NCI-H1930 (cell line): ENCODE results near the gene PARL.
A peak's percentile ranks its signal among the peaks of the same experiment; 100 is the strongest.

ENCODE experiments used
- DNase-seq, 2 experiments: peaks; one replicate each; lab custom pipeline; 2025; lab: John Stamatoyannopoulos, UW

Gene PARL

GRCh38 chr3:183884427-183885296 is at the start of gene PARL:
TSS of gene PARL (minus strand) at chr3:183884880. CDS start at chr3:183884846, 34 bp downstream.
- DNase-seq = peak; percentile 83 to 95

- DNase-seq = no peak
These were observed 48.5 kb upstream of the PARL start for GRCh38 chr3:183933160-183933559.

GRCh38 chr3:183931881-183932280 is 47.2 kb upstream of the PARL start:
- DNase-seq = no peak

GRCh38 chr3:183930086-183930485 is 45.4 kb upstream of the PARL start:
- no peak for DNase-seq

DNA sequence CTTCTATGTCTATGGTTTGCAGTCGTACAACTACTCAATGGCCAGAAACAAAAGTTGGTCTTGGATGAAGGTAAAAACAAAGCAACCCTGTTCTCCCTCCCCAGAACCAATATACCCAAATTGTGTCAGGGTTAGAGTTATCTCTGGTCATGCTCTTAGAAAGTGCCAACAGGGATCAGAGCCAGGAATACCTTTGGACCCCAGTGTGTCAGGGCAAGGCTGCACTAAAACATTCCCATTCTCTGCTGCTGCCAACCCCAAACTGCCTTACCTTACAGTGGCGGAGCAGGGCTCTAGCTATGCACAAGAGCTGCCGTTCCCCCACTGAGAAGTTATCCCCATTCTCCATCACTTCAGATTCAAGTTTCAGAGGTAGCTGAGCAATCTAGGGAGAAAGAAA is 42.4 kb upstream of the PARL start:
- no peak for DNase-seq

DNA sequence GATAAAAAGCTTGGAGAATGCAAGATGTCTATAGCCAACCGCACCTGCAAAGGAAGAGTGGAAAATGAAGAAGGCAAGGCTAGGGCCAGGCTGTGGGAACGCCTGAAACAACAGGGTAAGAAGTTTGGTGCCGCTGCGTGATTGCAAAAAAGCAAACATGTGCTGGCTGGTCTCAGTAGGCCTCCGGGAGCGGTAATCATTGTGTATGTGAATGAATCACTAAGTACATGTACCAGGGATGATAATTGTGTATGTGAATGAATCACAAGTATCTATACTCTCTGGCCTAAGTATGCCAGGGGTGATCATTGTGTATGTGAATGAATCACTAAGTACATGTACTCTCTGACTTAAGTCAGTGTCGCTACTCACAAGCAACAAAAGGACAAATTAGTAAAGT is 40.3 kb upstream of the PARL start:
- DNase-seq = peak in 1 of 2 experiments; percentile 49

DNA sequence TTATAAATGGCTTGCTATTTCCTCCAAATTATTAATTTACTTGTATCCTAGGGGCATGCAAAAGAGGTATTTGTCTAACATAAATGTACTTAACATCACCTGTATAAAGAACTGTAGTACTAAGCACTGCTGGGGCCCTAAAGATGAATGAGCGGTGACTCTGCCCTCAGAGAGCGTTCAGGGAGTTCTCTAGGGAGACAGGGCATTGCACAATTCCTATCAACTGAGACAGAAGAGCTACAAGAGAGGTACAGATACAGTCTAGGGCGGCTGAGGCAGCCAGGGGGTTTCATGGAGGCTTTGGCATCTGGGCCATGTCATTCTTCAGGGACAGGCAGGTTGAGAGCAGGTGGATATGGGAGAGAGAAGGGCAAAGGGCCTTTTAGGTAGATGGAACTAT is 39.9 kb upstream of the PARL start:
- DNase-seq = no peak

GRCh38 chr3:183922421-183922820 is 37.7 kb upstream of the PARL start:
- no peak for DNase-seq

GRCh38 chr3:183921096-183921495 is 36.4 kb upstream of the PARL start:
- DNase-seq = no peak

GRCh38 chr3:183920416-183920815 is 35.7 kb upstream of the PARL start:
- no peak for DNase-seq

DNA sequence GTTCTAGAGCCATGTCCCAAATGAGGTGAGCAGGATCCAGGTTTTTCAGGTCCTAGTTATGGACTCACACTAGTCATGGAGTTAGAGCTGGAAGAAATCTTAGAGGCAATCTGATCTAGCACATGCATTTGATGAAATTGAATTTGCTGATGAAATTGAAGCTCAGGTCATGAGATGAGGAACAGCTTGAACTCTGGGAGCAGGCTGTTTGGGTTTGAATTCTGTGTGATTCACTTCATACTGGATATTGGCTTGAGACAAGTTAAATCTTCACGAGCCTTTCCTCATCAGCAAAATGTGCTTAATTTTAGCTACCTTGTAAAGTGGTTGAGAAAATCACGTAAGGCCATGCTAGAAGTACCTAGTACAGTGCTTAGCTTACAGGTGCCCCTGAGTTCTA is 33.5 kb upstream of the PARL start:
- DNase-seq = no peak

DNA sequence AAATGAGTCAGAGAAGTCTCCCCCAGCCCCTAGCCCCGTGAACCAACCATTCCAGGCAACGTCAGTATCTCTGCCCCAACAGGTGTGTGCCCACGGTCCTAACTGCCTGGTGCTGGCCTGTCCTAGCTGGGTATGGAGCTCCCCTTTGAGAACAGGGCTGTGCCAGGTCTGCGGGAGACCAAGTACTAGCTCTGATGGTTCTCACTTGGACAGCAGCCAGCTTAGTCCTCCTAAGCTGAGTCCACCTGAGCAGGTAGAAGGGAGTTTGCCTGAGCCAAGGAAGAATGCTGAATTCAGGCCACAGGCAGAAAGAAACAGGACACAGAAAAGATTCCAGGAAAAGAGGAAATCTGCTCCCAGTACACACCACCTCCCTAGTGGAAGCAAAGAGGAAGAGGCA is 33.1 kb upstream of the PARL start:
- no peak for DNase-seq

DNA sequence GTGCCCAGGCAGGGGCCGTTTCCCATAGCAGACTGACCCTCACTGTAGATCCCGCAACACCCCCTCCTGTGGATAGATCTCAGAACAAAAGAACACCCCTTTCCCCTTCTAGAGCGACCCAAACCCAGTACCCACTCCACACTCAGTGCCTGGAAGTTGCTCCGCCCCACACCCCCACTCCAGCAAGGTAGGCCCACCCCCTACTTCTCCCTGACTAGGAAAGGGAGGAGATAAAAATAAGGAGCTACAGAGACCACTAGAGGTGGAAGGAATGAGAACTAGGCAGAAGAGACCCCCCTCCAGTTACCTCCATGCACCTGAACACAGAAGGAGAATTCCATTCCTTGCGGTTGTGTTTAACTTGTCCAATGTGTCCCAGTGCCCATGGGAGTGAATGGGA is 30.2 kb upstream of the PARL start:
- no peak for DNase-seq

DNA sequence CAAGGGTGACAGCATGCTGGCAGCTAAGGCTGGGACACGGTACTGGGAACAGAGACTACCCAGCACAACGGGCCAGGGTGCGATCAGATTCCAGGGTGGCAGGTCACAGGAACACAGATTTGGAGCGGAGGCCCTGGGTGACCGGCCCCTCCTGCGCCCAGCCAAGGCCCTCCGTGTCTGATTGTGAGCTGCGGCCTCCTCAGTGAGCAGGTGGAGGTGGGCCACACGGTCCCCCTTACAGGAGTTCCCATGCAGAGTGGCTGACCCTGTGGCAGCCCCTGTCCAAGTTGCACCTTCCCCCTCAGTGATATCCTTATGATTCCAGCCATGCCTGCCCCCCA is 28.9 kb upstream of the PARL start:
- DNase-seq = no peak

GRCh38 chr3:183912895-183913579 is 28.4 kb upstream of the PARL start:
- DNase-seq = no peak

DNA sequence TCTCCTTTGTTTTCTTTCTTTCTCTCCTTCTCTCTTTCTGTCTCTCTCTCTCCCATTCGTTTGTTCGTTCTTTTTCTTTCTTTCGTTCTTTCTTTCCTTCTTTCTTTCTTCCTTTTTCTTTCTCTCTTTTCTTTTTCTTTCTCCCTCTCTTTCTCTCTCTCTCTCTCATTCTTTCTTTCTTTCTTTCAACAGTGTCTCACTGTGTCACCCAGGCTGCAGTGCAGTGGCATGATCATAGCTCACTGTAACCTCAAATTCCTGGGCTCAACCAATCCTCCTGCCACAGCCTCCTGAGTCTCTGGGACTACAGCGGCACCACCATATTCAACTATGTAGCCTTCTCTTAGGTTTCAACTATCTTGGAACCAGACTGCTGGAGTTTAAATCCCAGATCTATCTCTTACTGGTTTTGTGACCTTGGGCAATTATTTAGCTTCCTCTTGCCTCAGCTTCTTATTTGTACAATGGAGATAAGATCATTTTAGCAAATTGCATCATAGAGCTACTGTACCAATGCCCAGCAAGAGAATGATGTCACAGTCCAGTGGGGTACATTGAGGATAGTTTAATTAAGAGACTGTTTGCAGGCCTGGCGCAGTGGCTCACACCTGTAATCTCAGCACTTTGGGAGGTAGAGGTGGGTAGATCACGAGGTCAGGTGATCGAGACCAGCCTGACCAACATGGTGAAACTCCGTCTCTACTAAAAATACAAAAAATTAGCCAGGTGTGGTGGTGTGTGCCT is 27.3 kb upstream of the PARL start:
- no peak for DNase-seq

- no peak for DNase-seq
These were observed 26.4 kb upstream of the PARL start for GRCh38 chr3:183911087-183911486.

DNA sequence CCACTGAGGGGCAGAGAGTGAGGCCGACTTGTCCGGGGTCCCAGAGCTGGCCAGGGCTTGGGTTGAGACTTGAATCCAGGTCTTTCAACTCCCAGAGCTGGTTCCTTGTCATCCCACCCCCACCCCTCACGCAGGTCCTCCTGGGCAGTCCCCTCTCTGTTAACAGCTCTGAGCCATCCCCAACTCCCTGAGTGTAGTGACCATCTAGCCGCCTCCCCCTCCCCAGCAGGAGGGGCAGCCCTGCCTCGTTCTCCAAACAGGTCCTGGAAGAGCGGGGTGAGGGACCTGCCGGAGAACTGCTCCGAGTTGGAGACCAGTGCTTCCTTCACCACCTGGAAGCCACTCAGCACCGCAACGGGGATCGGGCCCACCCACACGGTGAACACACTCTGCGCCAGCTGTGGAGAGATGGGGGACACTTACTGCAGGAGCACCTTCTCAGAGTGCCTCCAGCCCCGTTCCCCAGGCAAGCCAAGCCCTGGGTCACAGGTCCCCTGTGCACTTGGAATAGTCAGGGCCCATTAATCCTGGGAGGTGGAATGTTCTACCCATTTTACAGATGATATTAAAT is 24.4 kb upstream of the PARL start:
- DNase-seq = no peak

GRCh38 chr3:183907911-183908331 is 23.2 kb upstream of the PARL start:
- DNase-seq = no peak

DNA sequence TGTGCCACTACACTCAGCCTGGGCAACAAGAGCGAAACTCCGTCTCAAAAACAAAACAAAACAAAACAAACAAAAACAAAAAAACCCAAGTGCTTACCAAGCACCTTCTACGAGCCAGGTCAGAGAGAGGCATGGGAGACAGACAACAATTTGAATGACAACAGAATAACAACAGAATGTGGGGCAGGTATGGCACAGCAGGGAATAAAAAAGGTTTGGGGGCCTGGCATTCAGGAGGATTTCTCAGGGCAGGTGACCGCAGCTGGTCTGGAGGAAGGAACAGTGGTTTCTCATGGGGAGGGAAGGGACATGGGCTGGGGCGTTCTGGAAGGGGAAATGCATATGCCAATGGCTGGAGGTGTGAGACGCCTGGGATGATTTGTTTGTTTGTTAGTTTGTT is 22.5 kb upstream of the PARL start:
- no peak for DNase-seq

- DNase-seq = no peak
These were observed 21.7 kb upstream of the PARL start for GRCh38 chr3:183906234-183906921.
